ENCODE measurements around the gene PEX3. TPM values are rescaled to one million over a fixed set of nuclear protein-coding genes. Genes with fewer than 3 reads are reported as not detected.
"Not testable (repeated sequence)": the region's sequence is repeated elsewhere in the genome, so short reads cannot be mapped to it uniquely, and the experiment has no call there.

PEX3 gene
- total RNA-seq, 2 donors from 2014 or later = 2.0 to 4.4 TPM

DNA sequence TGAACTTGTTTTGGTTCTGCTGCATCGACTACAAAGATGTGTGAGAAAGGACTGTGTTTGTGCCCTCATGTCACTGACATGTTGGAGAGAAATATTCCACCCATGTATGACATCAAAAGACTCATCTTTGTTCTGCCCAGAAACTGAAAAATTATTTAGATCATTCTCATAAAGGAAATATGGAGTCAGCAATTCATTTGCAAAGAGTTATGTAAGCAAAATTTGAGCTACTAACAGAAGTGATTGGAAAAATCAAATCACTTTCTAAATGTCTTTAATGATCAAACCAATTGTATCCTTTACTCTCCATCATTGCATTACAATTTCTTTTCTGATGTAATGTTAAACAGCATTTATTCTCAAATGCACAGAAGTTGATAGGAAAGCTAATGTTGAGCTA lies 19.4 kb upstream of the PEX3 start:
- Histone ChIP-seq H3K36me3 (replicated peaks in 1 of 2; ENCODE audit: insufficient read depth in 1 of 2, low read depth in 2 of 2) (peaks cover 0 to 2% of the 10 kb centered on the region in 2 donors), H3K27ac (no peak overlapping the region), H3K4me1 (no peaks in the 10 kb centered on the region), H3K9me3 (peaks cover 0 to 3% (median 0%) of the 10 kb centered on the region in 3 donors), H3K27me3 (no peaks in the 10 kb centered on the region), H3K4me3 (no peak overlapping the region)
- no peak for DNase-seq
- intact Hi-C loops (cut with DNase I) = no loop called here
- TF ChIP-seq POLR2A (IDR thresholded peaks at IDR 0.05) = no peak
- TF ChIP-seq, protein P1, sequence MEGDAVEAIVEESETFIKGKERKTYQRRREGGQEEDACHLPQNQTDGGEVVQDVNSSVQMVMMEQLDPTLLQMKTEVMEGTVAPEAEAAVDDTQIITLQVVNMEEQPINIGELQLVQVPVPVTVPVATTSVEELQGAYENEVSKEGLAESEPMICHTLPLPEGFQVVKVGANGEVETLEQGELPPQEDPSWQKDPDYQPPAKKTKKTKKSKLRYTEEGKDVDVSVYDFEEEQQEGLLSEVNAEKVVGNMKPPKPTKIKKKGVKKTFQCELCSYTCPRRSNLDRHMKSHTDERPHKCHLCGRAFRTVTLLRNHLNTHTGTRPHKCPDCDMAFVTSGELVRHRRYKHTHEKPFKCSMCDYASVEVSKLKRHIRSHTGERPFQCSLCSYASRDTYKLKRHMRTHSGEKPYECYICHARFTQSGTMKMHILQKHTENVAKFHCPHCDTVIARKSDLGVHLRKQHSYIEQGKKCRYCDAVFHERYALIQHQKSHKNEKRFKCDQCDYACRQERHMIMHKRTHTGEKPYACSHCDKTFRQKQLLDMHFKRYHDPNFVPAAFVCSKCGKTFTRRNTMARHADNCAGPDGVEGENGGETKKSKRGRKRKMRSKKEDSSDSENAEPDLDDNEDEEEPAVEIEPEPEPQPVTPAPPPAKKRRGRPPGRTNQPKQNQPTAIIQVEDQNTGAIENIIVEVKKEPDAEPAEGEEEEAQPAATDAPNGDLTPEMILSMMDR (IDR thresholded peaks at IDR 0.05) = no peak
- no peak for ATAC-seq
- WGBS, 2 donors = 23 to 33% methylated on average over 1 of the region's 1 CpG

DNA sequence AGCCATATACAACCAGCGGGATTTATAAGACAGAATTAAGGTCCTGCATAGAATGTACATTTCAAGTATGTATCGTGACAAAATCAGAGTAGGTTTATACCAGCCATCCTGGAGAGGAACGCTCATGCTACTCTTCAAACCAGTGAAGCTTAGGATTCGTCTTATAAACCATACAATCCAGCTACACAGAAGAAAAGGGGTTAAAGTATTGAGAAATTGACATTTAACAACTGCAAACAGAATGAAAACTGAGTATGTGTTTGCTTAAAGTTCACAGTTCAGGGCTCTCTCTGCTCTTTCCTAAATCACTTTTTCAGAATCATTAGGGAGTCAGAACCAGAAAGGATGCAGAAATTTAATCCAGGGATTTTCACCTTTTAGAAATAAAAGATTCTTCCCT lies 18.0 kb upstream of the PEX3 start:
- intact Hi-C loops (cut with DNase I) = no loop called here
- no peak overlapping the region for H3K4me3 ChIP-seq
- no peak overlapping the region for H3K27ac ChIP-seq
- H3K36me3 ChIP-seq (replicated peaks in 1 of 2; ENCODE audit: insufficient read depth in 1 of 2, low read depth in 2 of 2) = peaks cover 0 to 2% of the 10 kb centered on the region in 2 donors
- TF ChIP-seq, protein P1 (IDR thresholded peaks at IDR 0.05) = no peak
- TF ChIP-seq POLR2A (IDR thresholded peaks at IDR 0.05) = no peak
- H3K4me1 ChIP-seq = no peaks in the 10 kb centered on the region
- H3K9me3 ChIP-seq = peaks cover 0 to 3% (median 0%) of the 10 kb centered on the region in 3 donors
- WGBS, 2 donors = 89 to 98% methylated on average over 4 of the region's 4 CpGs
- DNase-seq (no peak), ATAC-seq (no peak)
- no peaks in the 10 kb centered on the region for H3K27me3 ChIP-seq

DNA sequence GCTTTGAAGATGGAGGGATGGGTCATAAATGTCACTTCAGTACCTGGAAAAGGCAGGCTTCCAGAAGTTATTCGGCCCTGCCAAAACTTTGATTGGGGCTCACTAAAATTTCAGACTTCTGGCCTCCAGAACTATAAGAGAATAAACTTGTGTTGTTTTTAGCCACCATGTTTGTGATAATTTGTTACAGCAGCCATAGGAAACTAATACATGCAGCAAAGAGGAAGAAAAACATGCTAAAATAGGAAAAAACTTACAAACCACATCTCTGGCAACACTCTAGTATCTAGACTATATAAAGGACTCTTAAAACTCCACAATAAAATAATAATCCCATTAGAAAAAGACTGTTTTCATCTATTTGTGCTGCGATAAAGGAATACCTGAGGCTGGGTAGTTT lies 9.6 kb upstream of the PEX3 start:
- H3K36me3 ChIP-seq (replicated peaks in 1 of 2; ENCODE audit: insufficient read depth in 1 of 2, low read depth in 2 of 2) = peaks cover 0 to 2% of the 10 kb centered on the region in 2 donors
- 95 to 97% methylated on average over 2 of the region's 2 CpGs for WGBS, 2 donors
- no peaks in the 10 kb centered on the region for H3K4me1 ChIP-seq
- H3K9me3 ChIP-seq = no peaks in the 10 kb centered on the region
- no peak overlapping the region for H3K27ac ChIP-seq
- no peaks in the 10 kb centered on the region for H3K27me3 ChIP-seq
- no peak for TF ChIP-seq POLR2A (IDR thresholded peaks at IDR 0.05)
- TF ChIP-seq, protein P1 (IDR thresholded peaks at IDR 0.05) = no peak
- ATAC-seq (no peak), DNase-seq (no peak)
- intact Hi-C loops (cut with DNase I) = no loop called here
- no peak overlapping the region for H3K4me3 ChIP-seq

DNA sequence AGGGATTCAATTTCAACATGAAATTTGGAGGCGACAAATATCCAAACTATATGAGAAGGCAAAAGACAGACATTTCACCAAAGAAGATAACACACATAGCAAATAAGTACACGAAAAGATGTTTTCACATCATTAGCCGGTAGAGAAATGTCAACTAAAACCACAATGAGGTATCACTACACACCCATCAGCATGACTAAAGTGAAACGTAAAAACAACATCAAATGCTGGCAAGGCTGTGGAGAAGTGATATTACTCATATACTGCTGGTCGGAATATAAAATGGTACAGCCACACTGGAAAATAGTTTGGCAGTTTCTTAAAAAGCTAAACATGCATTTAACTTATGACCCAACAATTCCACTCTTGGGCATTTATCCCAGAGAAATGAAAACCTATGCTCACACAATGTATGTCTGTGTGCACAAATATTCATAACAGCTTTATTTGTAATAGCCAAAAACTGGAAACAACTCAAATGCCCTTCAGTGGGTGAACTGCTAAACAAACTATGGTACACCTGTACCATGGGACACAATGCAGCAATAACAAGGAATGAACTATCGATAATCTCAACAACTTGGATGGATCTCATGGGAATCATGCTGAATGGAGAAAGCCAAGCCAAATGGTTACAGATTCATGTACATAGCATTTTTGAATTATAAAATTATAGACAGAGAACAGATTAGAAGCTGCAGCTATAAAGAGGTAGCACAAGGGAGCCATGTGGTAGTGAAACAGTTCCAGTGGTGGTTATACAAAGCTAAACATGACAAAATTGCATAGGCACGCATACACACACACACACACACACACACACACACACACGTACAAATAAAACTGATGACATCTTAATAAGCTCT lies 8.7 kb upstream of the PEX3 start:
- Histone ChIP-seq H3K4me1 (no peaks in the 10 kb centered on the region), H3K9me3 (no peaks in the 10 kb centered on the region), H3K27me3 (no peaks in the 10 kb centered on the region), H3K36me3 (replicated peaks in 1 of 2; ENCODE audit: insufficient read depth in 1 of 2, low read depth in 2 of 2) (peaks cover 0 to 2% of the 10 kb centered on the region in 2 donors), H3K4me3 (no peak overlapping the region), H3K27ac (no peak overlapping the region)
- WGBS, 2 donors = 89 to 94% methylated on average over 8 of the region's 8 CpGs
- intact Hi-C loops (cut with DNase I) = no loop called here
- TF ChIP-seq, protein P1 (IDR thresholded peaks at IDR 0.05) = no peak
- no peak for TF ChIP-seq POLR2A (IDR thresholded peaks at IDR 0.05)
- DNase-seq = no peak
- no peak for ATAC-seq

DNA sequence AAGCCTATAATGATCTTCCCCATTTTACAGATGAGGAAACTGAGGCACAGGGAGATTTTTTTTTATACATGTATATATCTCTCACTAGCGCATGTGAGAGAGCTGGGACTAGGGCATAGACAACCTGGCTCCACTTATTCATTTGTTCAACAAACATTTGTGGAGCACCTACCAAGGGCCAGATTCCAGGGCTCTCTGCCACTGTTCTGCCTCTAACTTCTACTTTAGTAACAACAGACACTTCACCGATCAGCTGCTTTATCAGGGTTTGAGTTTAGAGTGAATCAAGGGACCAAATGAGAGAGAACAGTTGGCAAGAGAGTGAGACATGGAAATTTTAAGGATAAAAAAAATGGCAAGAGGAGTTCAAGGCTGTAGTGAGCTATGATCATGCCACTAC lies 7.5 kb upstream of the PEX3 start:
- TF ChIP-seq POLR2A (IDR thresholded peaks at IDR 0.05) = no peak
- DNase-seq = no peak
- no peak overlapping the region for H3K27ac ChIP-seq
- peaks cover 0 to 2% of the 10 kb centered on the region in 2 donors for H3K36me3 ChIP-seq (replicated peaks in 1 of 2; ENCODE audit: insufficient read depth in 1 of 2, low read depth in 2 of 2)
- intact Hi-C loops (cut with DNase I) = no loop called here
- no peaks in the 10 kb centered on the region for H3K4me1 ChIP-seq
- ATAC-seq = no peak
- H3K9me3 ChIP-seq = no peaks in the 10 kb centered on the region
- H3K27me3 ChIP-seq = no peaks in the 10 kb centered on the region
- no peak overlapping the region for H3K4me3 ChIP-seq
- WGBS, 2 donors = 87 to 91% methylated on average over 2 of the region's 2 CpGs

DNA sequence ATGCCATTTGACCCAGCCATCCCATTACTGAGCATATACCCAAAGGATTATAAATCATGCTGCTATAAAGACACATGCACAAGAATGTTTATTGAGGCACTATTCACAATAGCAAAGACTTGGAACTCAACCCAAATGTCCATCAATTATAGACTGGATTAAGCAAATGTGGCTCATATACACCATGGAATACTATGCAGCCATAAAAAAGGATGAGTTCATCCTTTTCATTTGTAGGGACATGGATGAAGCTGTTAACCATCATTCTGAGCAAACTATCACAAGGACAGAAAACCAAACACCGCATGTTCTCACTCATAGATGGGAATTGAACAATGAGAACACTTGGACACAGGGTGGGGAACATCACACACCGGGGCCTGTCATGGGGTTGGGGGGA lies 2.7 kb upstream of the PEX3 start:
- 100% methylated on average over 2 of the region's 2 CpGs for WGBS, 2 donors
- H3K27me3 ChIP-seq = not testable (repeated sequence)

More for the DNA sequence above, 2.7 kb upstream of the PEX3 start:
- H3K36me3 ChIP-seq (replicated peaks in 1 of 2; ENCODE audit: insufficient read depth in 1 of 2, low read depth in 2 of 2); DNase-seq; intact Hi-C loops (cut with DNase I); H3K27ac ChIP-seq; H3K9me3 ChIP-seq; ATAC-seq; H3K4me3 ChIP-seq: not testable (repeated sequence)
- peaks cover 22% of the 10 kb centered on the region for H3K4me1 ChIP-seq
